NCI-H526 (cell line): Measurements from ENCODE around the gene PXDN.
"Not testable (repeated sequence)": the region's sequence is repeated elsewhere in the genome, so short reads cannot be mapped to it uniquely, and the experiment has no call there.

Source experiments
- DNase-seq, 2 experiments: peaks; one replicate each; lab custom pipeline; 2025; lab: John Stamatoyannopoulos, UW

Gene PXDN

DNA sequence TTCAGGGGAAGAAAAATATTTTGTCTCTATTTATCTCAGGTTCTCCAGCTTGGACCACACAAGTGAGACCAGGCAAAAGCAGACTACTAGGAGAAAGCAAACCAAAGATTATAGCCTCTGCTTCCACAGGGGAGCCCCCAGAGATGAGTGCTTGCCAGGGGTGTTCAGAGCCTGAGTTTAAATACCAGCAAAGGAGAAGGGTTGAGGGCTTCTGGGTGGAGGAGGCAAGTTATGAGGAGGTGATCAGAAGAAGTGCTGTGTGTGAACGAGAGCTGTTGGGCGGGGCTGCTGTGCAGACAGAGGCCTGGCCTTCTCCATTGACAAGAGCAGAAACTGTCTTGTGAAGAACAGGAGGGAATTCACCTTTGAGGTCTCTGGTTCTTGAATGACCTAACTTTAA lies 32.8 kb upstream of the PXDN start:
- DNase-seq, result no peak

DNA sequence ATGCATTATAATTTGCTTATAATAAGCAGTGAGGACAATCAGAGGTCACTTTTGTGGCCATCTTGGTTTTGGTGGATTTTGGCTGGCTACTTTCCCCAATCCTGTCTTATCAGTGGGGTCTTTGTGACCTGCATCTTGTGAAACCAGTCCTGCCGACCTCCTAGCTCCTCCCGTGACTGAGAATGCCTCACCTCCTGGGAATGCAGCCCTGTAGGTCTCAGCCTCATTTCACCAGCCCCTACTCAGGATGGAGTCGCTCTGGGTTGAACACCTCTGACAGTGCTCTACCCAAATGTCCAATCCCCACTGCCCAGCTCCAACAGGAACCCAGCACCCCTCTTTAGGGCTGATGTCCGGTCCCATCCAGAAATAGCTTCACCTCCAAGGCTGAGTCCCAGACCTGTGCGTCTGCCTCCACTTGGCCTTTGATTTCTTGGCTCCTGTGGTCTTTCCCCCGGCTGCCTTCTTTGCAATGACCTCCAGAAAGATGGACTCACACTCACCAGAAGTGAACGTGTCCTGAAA lies 31.3 kb upstream of the PXDN start:
- no peak for DNase-seq

DNA sequence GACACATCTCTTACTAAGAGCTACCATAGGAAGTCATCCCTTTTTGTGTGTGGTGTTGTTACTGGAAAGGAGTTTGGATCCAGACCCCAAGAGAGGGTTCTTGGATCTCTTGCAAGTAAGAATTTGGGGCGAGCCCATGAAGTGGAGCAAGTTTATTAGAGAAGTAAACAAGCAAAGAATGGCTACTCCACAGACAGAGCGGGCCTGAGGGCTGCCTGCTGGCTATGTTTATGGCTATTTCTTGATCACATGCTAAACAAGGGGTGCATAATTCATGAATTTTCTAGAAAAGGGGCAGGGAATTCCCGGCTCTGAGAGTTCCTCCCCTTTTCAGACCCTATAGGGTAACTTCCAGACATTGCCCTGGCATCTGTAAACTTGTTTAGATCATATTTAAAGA lies 30.6 kb upstream of the PXDN start:
- DNase-seq, result no peak

DNA sequence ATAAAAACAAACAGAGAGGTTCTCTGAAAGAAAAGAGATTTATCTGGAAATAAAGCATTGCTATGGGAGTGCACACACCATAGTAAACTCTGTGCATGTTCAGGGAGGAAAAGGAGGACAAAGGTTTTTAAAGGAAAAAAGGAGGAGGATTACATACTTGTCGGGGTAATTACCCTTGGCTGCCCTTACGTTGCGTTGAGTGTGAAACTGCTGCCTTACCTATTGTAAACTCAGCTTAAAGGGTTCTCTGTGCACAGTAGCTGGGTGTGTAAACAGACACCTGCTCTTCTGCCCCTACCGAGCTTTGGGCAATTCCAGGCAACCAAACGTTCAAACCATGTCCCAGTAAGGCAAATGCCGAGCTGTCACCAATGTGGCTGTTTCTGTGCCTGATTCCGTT lies 29.6 kb upstream of the PXDN start:
- no peak for DNase-seq

DNA sequence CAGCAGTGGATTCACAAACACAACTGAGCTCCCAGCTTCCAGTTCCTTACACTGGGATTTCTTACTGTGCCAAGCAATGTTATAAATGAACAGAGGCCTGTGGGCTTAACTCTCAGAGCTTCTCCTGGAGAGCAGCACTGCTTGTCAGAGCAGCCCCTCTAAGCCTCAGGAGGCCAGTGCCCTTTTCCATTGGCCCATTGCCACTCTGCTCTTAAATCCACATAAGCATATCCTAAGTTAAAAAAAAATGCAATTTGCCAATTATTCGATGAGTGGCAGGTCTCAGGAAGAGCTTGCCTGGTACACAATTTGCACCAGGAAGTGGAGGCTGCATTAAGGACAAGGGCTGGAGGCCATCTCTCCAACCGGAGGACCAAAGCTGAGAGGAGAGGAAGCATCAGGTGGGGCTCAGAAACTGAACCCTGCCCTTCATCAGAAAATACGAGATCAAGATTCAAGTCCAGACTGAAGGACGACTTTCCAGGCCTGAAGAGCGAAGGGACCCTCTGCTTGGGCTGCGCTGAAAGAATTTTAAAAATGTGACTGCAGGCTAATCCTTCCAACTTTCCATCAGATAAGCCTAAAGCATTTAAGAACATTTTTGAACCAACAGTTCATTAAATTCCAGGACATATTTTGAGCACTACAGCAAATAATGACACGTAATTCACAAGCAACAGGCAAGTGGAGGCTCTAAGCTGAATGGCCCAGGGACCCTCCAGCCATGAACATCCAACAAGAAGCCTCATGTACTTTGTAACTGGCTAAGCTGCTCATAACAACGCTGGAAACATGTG lies 28.4 kb upstream of the PXDN start:
- DNase-seq, result no peak

DNA sequence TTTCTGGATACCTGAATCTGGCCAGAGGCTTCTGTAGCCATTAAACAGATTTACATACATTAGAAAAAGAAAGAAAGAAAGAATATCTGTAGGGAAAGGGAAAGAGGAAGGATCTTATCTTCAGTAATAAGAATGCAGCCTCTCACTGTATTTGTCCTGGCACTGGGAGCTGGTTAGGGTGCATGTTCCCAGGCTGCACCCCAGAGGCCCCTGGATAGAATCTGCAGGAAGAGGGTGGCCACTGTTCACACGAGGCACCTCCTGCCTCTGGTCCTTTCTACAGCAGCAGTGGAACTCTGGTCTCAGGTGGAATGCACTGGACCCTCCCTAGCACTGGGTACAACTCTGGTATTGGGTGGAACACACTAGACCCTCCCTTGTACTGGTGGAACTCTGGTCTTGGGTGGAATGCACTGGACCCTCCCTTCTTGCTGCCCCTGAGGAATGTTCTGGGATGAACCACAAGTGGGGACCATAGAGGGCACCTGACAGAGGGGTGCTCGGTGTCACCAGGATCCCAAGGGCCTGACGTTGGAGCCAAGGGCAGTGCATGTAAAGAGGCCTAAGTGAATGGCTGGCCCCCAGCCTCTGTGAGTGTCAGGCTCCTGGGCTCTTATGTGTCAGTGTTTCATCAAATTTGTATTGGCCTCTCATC lies 27.4 kb upstream of the PXDN start:
- no peak for DNase-seq

DNA sequence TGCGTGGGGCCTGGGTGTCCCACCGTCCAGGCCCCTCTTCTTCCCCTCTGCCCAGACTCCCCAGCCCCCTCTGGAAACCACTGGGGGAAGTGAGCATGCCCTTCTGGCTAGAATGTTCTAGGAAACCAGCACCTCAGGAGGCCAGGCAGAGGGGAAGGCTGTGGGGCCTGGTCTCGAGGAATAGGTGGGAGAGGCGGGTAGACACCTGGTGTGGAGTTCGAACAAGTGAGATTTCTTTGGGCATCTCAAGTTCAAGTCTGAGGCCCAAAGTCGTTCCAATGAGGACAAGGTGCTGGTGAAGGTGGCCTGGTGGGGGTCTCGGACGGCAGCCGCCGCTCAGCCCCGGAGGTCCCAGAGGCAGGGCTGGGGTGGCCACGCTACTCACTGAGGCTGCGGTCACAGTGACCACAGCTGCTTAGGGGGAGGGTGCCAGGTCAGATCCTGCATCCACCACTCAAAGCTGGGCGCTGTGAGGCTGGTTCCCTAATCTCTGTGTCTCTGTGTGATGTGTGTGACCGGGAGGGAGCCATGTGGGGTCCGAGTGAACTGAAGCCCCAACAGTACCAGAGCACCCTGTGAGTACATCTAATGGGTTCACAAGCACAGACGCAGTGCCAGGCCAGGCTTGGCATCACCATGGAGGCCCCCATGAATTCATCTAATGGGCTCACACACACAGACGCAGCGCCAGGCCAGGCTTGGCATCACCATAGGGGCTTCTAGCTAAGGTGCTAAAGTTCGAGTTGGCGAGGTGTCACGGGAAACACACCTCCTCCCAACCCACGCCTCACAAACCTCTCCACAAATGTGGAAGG lies 26.5 kb upstream of the PXDN start:
- no peak for DNase-seq

DNA sequence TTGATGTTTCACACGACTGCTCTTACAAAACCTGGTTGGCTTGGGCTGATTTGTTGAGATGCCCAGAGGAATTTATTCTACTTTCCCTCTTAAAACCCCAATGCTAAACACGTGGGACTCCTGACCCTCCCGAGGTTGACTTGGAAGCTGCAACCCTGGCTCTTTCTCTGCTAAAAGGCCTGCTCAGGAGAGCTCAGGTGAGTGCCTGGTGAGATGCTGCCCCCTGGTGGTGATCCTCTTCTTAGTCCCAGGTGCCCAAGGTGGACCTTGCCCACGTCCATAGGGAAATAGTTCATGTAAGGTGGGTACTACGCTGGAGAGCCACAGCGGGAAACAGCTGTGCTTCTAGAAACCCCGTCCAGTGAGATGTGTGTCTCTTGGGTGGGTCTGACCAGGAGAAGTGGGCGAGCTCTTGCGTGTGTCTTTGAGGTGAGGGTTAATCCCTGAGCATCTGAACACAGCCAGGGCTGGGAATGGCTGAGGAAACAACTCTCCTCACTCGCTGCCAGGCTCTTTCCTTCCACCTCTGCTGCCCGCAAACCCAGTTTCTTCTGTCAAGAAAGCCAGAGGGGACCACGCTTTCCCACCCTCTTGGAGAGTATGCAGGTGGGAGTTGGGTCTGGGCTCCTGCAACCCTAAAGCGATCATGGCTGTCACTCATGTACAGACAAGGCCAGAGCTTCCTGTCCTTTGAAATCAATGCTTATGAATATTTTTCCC lies 25.5 kb upstream of the PXDN start:
- DNase-seq, result peak; percentile 37 to 85

DNA sequence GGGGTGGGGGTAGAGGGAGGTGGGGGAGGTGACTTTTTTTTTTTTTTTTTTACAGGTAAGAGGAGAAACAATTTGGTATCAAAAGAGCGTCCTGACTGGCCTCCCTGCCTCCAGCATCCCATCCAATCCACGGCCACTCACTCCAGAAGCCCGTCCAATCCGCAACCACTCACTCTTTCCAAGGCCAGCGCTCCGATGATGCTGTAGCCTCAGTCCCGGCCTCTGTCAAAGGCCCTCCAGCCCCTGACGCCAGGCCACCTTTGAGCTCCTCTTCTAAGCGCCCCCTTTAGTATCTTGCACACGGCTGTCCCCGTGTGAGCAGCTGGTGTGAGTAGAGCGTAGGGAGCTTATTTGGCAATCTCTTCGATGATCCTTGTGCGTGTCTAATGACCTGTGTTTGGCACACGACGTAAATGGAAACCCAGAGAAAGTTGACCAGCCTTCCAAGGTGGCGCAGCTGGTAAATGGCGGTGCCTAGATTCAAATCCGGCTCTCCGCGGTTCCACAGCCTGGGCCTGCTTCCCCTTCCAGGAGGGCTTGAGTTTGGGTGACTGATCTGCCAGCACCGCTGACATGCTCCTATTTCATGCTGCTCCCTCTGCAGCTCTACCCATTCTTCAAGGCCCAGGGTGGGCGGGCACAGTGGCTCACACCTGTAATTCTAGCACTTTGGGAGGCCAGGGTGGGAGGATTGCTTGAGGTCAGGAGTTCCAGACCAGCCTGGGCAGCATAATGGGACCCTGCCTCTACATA lies 23.8 kb upstream of the PXDN start:
- no peak for DNase-seq

DNA sequence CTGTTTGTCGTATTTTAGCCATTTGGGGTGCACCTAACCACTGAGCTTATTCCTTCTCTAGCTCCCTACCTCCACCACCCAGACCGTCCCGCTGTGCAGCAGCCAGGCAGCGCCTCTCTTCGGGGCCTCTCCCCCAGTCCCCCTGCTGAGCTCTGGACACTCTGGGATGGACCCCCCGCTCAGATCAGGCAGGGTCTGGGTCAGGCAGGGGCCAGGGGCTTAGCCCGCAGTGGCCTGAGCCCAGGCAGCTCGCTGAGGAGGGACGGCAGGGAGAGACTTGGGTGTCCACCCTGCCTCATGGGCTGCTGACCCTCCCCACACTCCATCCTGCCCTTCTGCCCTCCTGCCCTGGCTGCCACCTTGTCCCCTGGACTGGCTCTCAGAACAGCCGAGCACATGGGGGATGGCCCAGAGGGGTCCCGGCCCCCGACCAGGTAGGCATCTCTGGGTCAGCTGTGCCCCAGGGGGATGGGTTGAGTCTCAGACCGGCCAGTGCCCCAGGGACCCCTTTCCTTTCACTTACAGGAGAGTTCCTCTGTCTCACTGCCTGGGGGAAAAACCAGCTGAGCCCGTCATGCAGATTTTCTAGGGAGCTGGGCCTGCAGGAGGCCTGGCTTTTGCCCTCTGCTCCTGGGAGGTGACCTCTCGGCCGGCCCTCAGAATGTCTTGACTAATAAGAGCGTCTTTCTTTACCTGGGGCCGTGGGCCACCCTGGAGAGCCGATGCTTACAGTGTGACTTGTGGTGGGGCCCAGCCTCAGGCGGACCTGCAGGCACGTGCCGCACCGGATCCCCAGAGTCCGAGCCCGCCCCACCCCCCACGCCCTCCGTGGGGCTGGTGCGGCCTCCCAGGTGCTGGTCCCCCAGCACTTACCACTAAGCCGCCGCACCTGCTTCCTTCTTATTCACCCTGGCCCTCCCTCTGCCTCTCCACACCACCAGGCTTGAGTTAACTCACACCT lies 22.8 kb upstream of the PXDN start:
- no peak for DNase-seq

DNA sequence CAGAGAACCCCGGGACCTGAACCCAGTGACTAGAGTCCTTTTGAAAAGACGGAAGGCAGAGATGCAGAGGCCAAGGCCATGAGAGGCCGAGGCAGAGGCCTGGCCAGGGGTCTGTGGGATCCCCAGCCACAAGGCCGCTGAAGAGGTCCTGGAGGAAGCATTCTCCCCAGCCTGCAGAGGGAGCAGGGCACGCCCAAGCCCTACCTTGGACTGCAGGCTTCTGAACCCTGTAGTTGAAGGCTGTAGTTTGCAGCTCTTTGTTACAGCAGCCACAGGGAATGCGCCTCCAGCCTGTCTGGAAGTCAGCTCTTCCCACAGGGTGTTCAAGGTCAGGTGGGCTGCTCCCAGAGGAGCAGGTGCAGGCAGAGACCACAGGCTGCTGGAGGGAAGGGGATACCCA lies 22.1 kb upstream of the PXDN start:
- no peak for DNase-seq

DNA sequence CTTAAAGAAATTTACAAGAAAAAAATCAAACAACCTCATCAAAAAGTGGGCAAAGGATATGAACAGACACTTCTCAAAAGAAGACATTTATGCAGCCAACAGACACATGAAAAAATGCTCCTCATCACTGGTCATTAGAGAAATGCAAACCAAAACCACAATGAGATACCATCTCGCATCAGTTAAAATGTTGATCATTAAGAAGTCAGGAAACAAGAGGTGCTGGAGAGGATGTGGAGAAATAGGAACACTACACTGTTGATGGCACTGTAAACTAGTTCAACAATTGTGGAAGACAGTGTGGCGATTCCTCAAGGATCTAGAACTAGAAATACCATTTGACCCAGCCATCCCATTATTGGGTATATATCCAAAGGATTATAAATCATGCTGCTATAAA lies 20.9 kb upstream of the PXDN start:
- not testable (repeated sequence) for DNase-seq

DNA sequence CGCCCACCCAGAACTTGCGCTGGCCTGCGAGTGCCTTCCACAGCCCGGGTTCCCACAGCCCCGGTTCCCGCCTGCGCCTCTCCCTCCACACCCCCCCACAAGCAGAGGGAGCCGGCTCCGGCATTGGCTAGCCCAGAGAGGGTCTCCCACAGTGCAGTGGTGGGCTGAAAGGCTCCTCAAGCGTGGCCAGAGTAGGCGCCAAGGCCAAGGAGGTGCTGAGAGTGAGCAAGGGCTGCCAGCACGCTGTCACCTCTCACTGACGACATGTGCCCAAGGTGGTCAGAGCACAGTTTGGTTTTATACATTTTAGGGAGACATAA lies 15.3 kb upstream of the PXDN start:
- no peak for DNase-seq

DNA sequence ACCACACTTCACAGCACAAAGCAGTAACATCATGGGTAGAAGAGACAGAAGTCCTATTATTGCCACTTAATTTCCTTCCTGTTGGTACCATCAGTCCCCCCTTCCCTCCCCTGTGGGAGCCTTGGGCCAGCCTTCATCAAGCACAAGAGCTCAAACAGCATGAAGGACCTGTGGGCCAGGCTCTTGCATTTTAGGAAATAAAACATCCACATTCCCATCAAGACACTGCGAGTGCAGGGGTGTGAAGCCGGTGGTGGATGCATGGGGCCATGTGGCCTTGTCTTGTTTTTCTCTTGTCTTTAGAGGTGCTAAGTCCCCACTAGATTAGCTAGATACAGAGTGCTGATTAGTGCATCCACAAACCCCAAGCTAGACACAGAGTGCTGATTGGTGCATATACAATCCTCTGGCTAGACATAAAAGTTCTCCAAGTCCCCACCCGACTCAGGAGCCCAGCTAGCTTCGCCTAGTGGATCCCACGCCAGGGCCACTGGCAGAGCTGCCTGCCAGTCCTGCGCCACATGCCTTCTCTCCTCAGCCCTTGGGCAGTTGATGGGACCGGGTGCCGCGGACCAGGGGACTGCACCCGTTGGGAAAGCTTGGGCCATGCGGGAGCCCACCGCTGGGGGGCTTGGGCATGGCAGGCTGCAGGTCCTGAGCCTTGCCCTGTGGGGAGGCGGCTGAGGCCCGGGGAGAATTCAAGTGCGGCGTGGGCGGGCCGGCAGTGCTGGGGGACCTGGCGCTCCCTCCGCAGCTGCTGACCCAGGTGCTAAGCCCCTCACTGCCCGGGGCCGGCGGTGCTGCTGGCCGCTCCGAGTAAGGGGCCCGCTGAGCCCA lies 14.7 kb upstream of the PXDN start:
- DNase-seq, result no peak

DNA sequence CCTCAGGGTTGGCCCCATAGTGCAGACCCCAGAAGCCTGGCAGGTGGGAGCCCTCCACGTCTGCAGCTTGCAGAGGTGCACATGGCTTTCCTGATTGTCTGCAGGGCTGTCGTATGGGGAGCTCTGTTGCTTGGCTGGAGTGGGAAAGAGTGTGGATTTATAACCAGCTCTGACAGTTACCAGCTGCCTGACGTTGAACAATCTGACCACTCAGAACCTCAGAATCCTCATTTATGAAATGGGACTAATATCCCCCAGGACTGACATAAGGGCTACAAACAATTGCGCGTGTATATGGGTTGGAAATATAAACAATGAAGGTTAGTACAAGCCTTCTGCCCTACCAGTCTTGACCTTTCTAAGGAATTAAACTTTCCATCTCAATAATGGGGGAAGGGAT lies 13.9 kb upstream of the PXDN start:
- DNase-seq, result no peak

DNA sequence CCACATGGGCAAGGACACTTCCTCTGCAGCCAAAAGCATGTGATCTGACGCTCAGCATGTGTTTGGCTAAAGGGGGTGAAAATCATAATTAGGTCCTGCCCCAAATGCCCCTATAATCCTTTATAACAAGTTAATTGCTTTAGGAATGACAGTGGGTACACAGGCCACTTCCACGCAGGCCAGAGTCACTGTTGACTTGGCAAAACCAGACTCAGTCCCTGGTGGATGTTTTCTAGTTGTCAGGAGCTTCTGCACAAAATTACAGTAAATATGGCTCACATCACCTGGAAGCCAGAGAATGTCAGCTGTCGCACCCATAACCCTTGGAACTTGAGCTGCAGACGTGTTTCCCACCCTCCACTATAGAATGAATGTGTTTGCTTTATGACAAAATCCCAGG lies 13.3 kb upstream of the PXDN start:
- no peak for DNase-seq

DNA sequence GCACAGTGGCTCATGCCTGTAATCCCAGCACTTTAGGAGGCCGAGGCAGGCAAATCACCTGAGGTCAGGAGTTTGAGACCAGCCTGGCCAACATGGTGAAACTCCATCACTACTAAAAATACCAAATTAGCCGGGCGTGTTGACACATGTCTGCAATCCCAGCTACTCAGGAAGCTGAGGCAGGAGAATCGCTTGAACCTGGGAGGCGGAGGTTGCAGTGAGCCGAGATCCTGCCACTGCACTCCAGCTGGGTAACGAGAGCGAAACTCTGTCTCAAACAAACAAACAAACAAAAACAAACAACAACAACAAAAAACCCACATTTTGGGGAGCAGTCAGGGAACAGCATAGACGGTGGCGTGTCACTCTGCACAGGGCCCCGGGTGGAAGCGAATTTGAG lies 12.8 kb upstream of the PXDN start:
- DNase-seq, result not testable (repeated sequence)

DNA sequence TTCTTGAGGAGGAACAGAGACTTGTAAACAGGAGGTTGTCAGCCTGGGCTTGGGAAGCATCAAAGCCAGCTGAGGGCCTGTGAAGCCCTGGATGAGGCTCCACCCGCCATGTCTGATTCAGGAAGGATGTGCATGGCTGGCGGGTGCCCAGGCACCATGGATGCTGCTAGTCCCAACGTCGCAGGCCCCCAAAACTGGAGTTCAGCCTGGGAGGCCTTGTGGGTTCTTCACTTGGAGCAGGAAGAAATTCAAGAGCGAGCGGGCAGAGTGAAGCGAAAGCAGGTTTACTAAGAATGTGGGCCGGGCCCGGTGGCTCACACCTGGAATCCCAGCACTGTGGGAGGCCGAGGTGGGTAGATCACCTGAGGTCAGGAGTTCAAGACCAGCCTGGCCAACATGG lies 12.1 kb upstream of the PXDN start:
- no peak for DNase-seq

DNA sequence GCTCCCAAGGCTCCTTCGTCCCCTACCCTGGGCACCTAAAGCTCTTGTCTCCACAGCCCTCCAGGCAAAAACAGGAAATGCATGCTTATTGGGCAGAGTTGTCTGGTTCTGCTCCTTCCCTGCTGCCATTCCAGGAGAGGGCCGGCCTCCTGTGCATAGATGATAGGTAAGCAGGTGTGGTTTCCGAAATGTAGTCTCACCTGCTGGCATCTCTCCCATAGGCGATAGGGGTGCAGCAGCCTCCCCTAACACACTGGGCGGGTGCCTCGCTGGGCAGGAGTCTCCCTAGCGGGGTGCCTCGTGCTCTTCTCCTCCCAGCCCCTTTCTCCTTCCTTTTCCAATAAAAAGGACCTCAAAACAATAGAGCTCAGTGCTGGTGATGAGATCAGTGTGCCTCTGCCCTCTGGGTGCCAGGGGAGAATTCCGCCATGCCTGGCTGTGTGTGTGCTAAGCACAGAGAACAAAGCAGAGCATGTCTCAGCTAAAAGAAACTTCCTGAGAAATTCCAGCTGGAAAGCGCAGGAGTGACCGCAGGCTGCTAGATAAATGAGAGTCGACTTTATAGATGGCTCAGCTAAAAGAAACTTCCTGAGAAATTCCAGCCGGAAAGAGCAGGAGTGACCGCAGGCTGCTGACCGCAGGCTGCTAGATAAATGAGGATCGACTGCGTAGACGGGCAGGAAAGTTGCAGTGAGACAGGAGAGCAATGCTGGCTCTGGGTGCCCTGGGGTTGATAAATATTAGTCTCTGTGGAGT lies 11.3 kb upstream of the PXDN start:
- no peak for DNase-seq
